Testis (tissue), 3 donors: ENCODE data around the gene PHKA1. TPM values are rescaled to one million over a fixed set of nuclear protein-coding genes. Genes with fewer than 3 reads are reported as not detected.

Experiments used
- DNase-seq: peaks from one replicate; pipeline ENCODE4 v3.0.0-alpha.2; 2019
- H3K27ac ChIP-seq, 2 donors: fragments of 200-600 bp; sonication (generic); one replicate each; pipeline ENCODE4 v1.5.1; 2019
- H3K27me3 ChIP-seq: fragments of 200-600 bp; sonication (generic); one replicate; pipeline ENCODE4 v1.5.1; 2019
- H3K36me3 ChIP-seq: fragments of 200-600 bp; sonication (generic); one replicate; pipeline ENCODE4 v1.5.1; 2017; ENCODE audit warnings: low read depth; ENCODE audit errors: missing control alignments
- H3K4me1 ChIP-seq: fragments of 200-600 bp; sonication (generic); one replicate; pipeline ENCODE4 v1.5.1; 2019
- H3K4me3 ChIP-seq, 2 donors: fragments of 200-600 bp; sonication (generic); one replicate each; pipeline ENCODE4 v1.5.1; 2017 to 2019
- H3K9me3 ChIP-seq: fragments of 200-600 bp; sonication (generic); one replicate; pipeline ENCODE4 v1.5.1; 2017
- POLR2A ChIP-seq: fragments of 450-650 bp; IDR thresholded peaks from one replicate; pipeline ENCODE4 v1.6.1; 2017; ENCODE audit warnings: antibody characterized with exemption, mild to moderate bottlenecking, moderate library complexity
- WGBS, 2 donors: methylation state at CpG; one replicate each; pipeline ENCODE4 v1.1.5; 2018; 5-methylcytosine and 5-hydroxymethylcytosine counted together
- intact Hi-C: fragments of 100-400 bp; cut with DNase I; formaldehyde crosslinking; loops from one replicate; pipeline ENCODE4 v1.15.1; 2023; ENCODE audit warnings: low total_unique reads
- polyA plus RNA-seq: library from polyadenylated mRNA; stranded (reverse); fragments of 350-450 nt; fragmentation: Illumina TruSeq; extraction: RNeasy Lipid Tissue Mini Kit (QIAGEN cat#74804); gene quantifications from one replicate; pipeline ENCODE4 v1.2.3, GENCODE V29; 2014; ENCODE audit warnings: low read depth, low replicate concordance; ENCODE audit not compliant: insufficient read depth
- total RNA-seq, 2 donors: library from RNA; depleted of rRNA; stranded (reverse); fragments of >200 nt; gene quantifications; one replicate each; pipeline ENCODE4 v1.2.3, GENCODE V29; 2016
- TF ChIP-seq, protein P1 (sequence below), 3 experiments: fragments of 450-650 bp in 2 of 3; fragments of 200-600 bp in 1 of 3; sonication (generic) in 1 of 3; IDR thresholded peaks; one replicate each; pipeline ENCODE4 v1.5.1; 2016 to 2019; ENCODE audit warnings: antibody characterized with exemption in 3 of 3, mild to moderate bottlenecking in 2 of 3, moderate library complexity in 1 of 3

PHKA1 gene
- total and polyA plus RNA-seq, 3 donors from 2014 or later, result 3.6 to 13.1 (median 11.4) TPM

DNA sequence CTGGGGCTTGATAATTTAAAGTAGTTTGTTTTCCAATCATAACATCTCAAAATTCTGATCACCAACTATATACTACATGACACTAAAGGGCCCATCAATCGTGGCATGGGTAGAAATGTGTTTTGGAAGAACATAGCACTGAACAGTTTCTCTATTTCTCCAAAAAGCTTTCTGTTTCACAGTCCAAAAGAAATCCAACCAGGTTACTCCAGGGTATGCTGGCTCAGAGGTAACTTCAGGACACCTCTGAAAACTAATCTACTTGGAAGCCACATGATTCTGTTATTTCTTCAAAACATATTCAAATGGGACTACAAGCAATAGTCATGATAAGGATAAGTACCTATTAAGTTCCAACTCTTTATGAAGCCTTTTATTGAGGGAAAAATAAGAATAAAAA is 8.3 kb downstream of the PHKA1 start:
- H3K27ac ChIP-seq, result no peak overlapping the region
- DNase-seq, result no peak
- WGBS, 2 donors, result 76 to 83% methylated on average over 1 of the region's 1 CpG
- H3K4me1 ChIP-seq, result no peaks in the 10 kb centered on the region
- intact Hi-C loops, result no loop called here
- H3K4me3 ChIP-seq, result no peak overlapping the region
- no peaks in the 10 kb centered on the region for H3K27me3 ChIP-seq
- H3K36me3 ChIP-seq, result no peaks in the 10 kb centered on the region
- TF ChIP-seq, protein P1, sequence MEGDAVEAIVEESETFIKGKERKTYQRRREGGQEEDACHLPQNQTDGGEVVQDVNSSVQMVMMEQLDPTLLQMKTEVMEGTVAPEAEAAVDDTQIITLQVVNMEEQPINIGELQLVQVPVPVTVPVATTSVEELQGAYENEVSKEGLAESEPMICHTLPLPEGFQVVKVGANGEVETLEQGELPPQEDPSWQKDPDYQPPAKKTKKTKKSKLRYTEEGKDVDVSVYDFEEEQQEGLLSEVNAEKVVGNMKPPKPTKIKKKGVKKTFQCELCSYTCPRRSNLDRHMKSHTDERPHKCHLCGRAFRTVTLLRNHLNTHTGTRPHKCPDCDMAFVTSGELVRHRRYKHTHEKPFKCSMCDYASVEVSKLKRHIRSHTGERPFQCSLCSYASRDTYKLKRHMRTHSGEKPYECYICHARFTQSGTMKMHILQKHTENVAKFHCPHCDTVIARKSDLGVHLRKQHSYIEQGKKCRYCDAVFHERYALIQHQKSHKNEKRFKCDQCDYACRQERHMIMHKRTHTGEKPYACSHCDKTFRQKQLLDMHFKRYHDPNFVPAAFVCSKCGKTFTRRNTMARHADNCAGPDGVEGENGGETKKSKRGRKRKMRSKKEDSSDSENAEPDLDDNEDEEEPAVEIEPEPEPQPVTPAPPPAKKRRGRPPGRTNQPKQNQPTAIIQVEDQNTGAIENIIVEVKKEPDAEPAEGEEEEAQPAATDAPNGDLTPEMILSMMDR (IDR thresholded peaks at IDR 0.05), result no peak
- no peak for TF ChIP-seq POLR2A
- H3K9me3 ChIP-seq, result no peaks in the 10 kb centered on the region

GRCh38 chrX:72705111-72705510 is 9.0 kb downstream of the PHKA1 start:
- Histone ChIP-seq H3K36me3 (no peaks in the 10 kb centered on the region), H3K27me3 (no peaks in the 10 kb centered on the region), H3K9me3 (no peaks in the 10 kb centered on the region), H3K27ac (no peak overlapping the region), H3K4me3 (no peak overlapping the region), H3K4me1 (no peaks in the 10 kb centered on the region)
- TF ChIP-seq, protein P1 (IDR thresholded peaks at IDR 0.05), result no peak
- no peak for TF ChIP-seq POLR2A
- intact Hi-C loops, result no loop called here
- no peak for DNase-seq

GRCh38 chrX:72694170-72694569 is 19.9 kb downstream of the PHKA1 start:
- intact Hi-C loops, result no loop called here
- no peaks in the 10 kb centered on the region for H3K27me3 ChIP-seq
- 94 to 100% methylated on average over 2 of the region's 2 CpGs for WGBS, 2 donors
- H3K9me3 ChIP-seq, result no peaks in the 10 kb centered on the region
- DNase-seq, result no peak
- no peaks in the 10 kb centered on the region for H3K4me1 ChIP-seq
- H3K27ac ChIP-seq, result no peak overlapping the region
- H3K4me3 ChIP-seq, result no peak overlapping the region
- TF ChIP-seq, protein P1 (IDR thresholded peaks at IDR 0.05), result no peak
- TF ChIP-seq POLR2A, result no peak
- H3K36me3 ChIP-seq, result no peaks in the 10 kb centered on the region

DNA sequence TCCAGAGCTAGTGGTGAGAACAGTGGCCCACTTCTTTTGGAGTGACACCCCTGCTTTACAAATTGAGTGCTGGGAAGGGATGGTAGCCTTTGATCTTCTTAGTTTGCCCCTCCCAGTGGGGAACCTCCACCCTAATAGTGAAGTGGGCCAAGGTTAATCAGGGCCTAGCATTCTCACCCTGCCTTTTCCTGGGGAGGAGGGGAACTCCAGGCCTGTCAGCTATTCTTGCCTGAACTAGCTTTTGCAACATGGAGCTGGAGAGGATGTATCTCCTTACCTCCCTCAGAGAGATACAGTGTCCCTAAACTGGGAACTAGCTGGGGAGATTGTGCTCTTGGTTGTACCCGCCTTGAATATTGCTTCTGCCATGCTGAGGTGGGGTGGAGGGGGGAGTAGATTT is 20.6 kb downstream of the PHKA1 start:
- no peaks in the 10 kb centered on the region for H3K36me3 ChIP-seq
- H3K27me3 ChIP-seq, result no peaks in the 10 kb centered on the region
- H3K4me1 ChIP-seq, result no peaks in the 10 kb centered on the region
- TF ChIP-seq, protein P1 (IDR thresholded peaks at IDR 0.05), result no peak
- TF ChIP-seq POLR2A, result no peak
- no peak overlapping the region for H3K27ac ChIP-seq
- no peaks in the 10 kb centered on the region for H3K9me3 ChIP-seq
- 62 to 100% methylated on average over 1 of the region's 1 CpG for WGBS, 2 donors
- no peak for DNase-seq
- intact Hi-C loops, result no loop called here
- no peak overlapping the region for H3K4me3 ChIP-seq

- intact Hi-C loops, result no loop called here
- no peak for DNase-seq
- Histone ChIP-seq H3K27me3 (no peaks in the 10 kb centered on the region), H3K4me3 (no peak overlapping the region), H3K9me3 (no peaks in the 10 kb centered on the region), H3K36me3 (no peaks in the 10 kb centered on the region), H3K27ac (no peak overlapping the region), H3K4me1 (no peaks in the 10 kb centered on the region)
- 94 to 100% methylated on average over 1 of the region's 1 CpG for WGBS, 2 donors
- no peak for TF ChIP-seq POLR2A
Measured at GRCh38 chrX:72687396-72687795, 26.7 kb downstream of the PHKA1 start.
